Spleen (tissue), 11 donors: ENCODE data around the gene PAMR1. TPM values are rescaled to one million over a fixed set of nuclear protein-coding genes. Genes with fewer than 3 reads are reported as not detected.

Experiments used
- DNase-seq: peaks from one replicate; pipeline ENCODE4 v3.0.0-alpha.2; 2020
- H3K27ac ChIP-seq, 8 donors: fragments of 200-600 bp; sonication (generic) in 7 of 8; 1 replicate in 4 of 8; 2 replicates in 4 of 8; pipeline versions ENCODE4 v1.5.0 to v1.8.0; 2016 to 2021; ENCODE audit warnings: inconsistent platforms in 4 of 8, mild to moderate bottlenecking in 4 of 8, moderate library complexity in 1 of 8
- H3K27me3 ChIP-seq, 7 donors: fragments of 200-600 bp; sonication (generic) in 6 of 7; replicated peaks in 1 of 7; 1 replicate in 4 of 7; 2 replicates in 3 of 7; pipeline versions ENCODE4 v1.5.0 to v1.8.0; 2016 to 2021; ENCODE audit warnings: inconsistent platforms in 3 of 7, mild to moderate bottlenecking in 1 of 7
- H3K36me3 ChIP-seq, 6 donors: fragments of 200-600 bp; sonication (generic) in 5 of 6; 1 replicate in 4 of 6; 2 replicates in 2 of 6; pipeline versions ENCODE4 v1.5.0 to v1.8.0; 2016 to 2021; ENCODE audit warnings: inconsistent platforms in 2 of 6
- H3K4me1 ChIP-seq, 6 donors: fragments of 200-600 bp; sonication (generic) in 5 of 6; 1 replicate in 3 of 6; 2 replicates in 3 of 6; pipeline versions ENCODE4 v1.5.0 to v1.8.0; 2016 to 2021; ENCODE audit warnings: inconsistent platforms in 3 of 6
- H3K4me3 ChIP-seq, 8 donors: fragments of 200-600 bp; sonication (generic) in 7 of 8; 1 replicate in 4 of 8; 2 replicates in 4 of 8; pipeline versions ENCODE4 v1.5.0 to v1.8.0; 2016 to 2021; ENCODE audit warnings: inconsistent platforms in 4 of 8, mild to moderate bottlenecking in 4 of 8, moderate library complexity in 2 of 8
- H3K9me3 ChIP-seq, 8 donors: fragments of 200-600 bp; sonication (generic) in 7 of 8; 1 replicate in 4 of 8; 2 replicates in 4 of 8; pipeline versions ENCODE4 v1.5.0 to v1.8.0; 2016 to 2021; ENCODE audit warnings: inconsistent platforms in 4 of 8
- CTCF ChIP-seq, 11 experiments: fragments of 200-600 bp in 7 of 11; fragments of 450-650 bp in 4 of 11; sonication (generic) in 4 of 11; IDR thresholded peaks in 8 of 11; conservative IDR thresholded peaks in 3 of 11; 1 replicate in 7 of 11; 2 replicates in 4 of 11; pipeline versions ENCODE4 v1.4.0 to v1.8.0; 2016 to 2021; ENCODE audit warnings: antibody characterized with exemption in 11 of 11, inconsistent platforms in 4 of 11, mild to moderate bottlenecking in 1 of 11
- POLR2A ChIP-seq, 3 donors: fragments of 450-650 bp; IDR thresholded peaks; one replicate each; pipeline ENCODE4 v1.5.1; 2017; ENCODE audit warnings: antibody characterized with exemption in 3 of 3, mild to moderate bottlenecking in 1 of 3
- POLR2AphosphoS5 ChIP-seq, 3 donors: sonication (generic); formaldehyde crosslinking; IDR thresholded peaks; one replicate each; pipeline ENCODE4 v1.5.1; 2017; ENCODE audit warnings: antibody characterized with exemption in 3 of 3
- WGBS, 5 donors: extraction: QIAGEN DNeasy Blood & Tissue Kit in 3 of 5; methylation state at CpG; one replicate each; pipeline versions ENCODE4 v1.1.5 to v1.1.7; 2013 to 2018; 5-methylcytosine and 5-hydroxymethylcytosine counted together
- intact Hi-C: fragments of 100-400 bp; cut with DNase I; formaldehyde crosslinking; loops from one replicate; pipeline ENCODE4 v1.15.0; 2023; ENCODE audit warnings: low total_unique reads
- polyA plus RNA-seq, 3 donors: library from polyadenylated mRNA; stranded (reverse); fragments of 200-250 nt; gene quantifications; one replicate each; pipeline ENCODE4 v1.2.1, GENCODE V29; 2013
- total RNA-seq, 7 donors: library from RNA; depleted of rRNA in 3 of 7; stranded (reverse); fragments of >200 nt in 3 of 7; fragmentation: NEBNext Ultra II Directional in 4 of 7; extraction: Animal tissue kit (Norgen Biotek cat#: 25700) in 4 of 7; gene quantifications; one replicate each; pipeline versions ENCODE4 v1.1.0 to v1.2.1, GENCODE V29; 2016 to 2021
- donor health status: healthy with polysubstance abuse.
- donor health status: DM: no; HTN: no; CAD: no; lungs with moderate emphysema.
- donor health status: DM: no; HTN: no; CAD: no.
- donor health status: Bipolar disorder and iron deficiency.
- donor health status: healthy.
- donor health status: DM: no; HTN: no; CAD: no.
- donor health status: DM: yes; HTN: yes; CAD: no.

PAMR1 gene
- total and polyA plus RNA-seq, 10 donors, result 1.3 to 23.6 (median 5.1) TPM

DNA sequence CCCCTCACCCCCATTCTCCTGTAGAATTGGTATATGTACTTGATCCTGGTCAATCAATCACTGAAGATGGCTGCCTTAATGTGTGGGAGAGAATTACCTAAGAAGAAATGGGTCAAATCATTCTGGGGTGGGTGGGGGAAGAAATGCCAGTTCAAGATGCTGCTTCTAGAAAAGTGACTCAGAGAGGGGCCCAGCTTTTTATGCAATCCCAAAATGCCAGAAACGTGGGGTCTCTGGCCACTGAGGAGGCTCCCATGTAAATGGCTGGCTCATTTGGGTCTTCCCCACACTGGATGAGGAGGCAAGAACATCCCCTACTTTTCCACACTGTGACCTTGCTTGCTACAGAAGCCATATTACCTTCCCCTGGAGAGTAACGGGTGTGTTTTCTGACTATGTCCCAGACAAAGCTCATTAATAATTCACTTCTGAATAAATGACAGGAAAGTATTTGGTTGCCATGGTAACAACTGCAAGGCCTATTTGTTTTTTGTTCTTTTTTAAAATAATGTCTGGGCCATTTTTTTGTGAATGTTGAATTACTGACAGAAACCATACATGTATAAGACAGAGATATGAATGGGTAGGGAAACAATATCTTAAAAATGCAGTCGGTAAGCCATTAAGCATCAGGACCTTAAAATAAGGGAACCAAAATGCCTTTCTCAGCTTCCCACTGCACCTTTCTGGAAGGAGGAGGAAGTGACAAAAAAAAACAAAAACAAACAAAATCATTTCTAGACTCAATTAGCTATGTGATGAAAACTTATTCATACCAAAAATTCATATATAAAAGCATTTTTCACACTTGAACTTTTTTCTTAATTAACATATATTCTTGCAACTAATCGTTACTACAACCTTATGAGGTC lies 138.1 kb downstream of the PAMR1 start:
- H3K36me3 ChIP-seq, result no peaks in the 10 kb centered on the region
- H3K9me3 ChIP-seq, result peaks cover 0 to 4% (median 0%) of the 10 kb centered on the region in 8 donors
- DNase-seq, result no peak
- H3K4me1 ChIP-seq, result peaks cover 4 to 18% (median 14%) of the 10 kb centered on the region in 6 donors
- H3K27ac ChIP-seq, result no peak overlapping the region
- H3K4me3 ChIP-seq, result no peak overlapping the region
- 48 to 75% (median 61%) methylated on average over 4 of the region's 4 CpGs for WGBS, 5 donors
- H3K27me3 ChIP-seq, result no peaks in the 10 kb centered on the region
- intact Hi-C loops, result loop anchor here (10.0 kb wide), 1 partner anchor 393 kb away; no protein-coding TSS in a partner anchor
- TF ChIP-seq POLR2AphosphoS5 (IDR thresholded peaks at IDR 0.05), result no peak
- TF ChIP-seq CTCF (IDR thresholded peaks at IDR 0.05 in 8 of 11, conservative IDR thresholded peaks at IDR 0.05 in 3 of 11), result peak in 1 of 11 experiments; percentile 19
- no peak for TF ChIP-seq POLR2A (IDR thresholded peaks at IDR 0.05)

DNA sequence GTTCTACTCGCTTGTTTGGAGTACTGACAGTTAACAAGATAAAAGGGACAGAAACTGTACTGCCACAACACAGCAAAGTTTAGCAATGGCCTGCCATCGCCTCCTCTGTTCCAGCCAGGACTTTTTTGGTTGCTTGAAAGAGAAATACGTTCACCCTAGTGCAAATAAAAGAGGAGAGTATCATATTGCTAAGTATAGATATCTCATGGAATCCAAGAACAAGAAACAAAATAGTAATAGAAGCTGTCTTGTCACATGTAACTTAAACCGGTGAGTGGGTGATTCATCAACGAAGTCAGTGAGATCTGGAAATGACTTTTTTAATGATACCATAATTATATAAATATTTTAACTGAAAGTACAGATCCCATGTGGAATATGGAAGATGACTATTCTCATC lies 141.5 kb downstream of the PAMR1 start:
- 85 to 90% (median 88%) methylated on average over 5 of the region's 5 CpGs for WGBS, 5 donors
- TF ChIP-seq CTCF (IDR thresholded peaks at IDR 0.05 in 8 of 11, conservative IDR thresholded peaks at IDR 0.05 in 3 of 11) (no peak), POLR2AphosphoS5 (IDR thresholded peaks at IDR 0.05) (no peak), POLR2A (IDR thresholded peaks at IDR 0.05) (no peak)
- intact Hi-C loops, result loop anchor here (10.0 kb wide), 1 partner anchor 389 kb away; no protein-coding TSS in a partner anchor

More for the DNA sequence above, 141.5 kb downstream of the PAMR1 start:
- Histone ChIP-seq H3K36me3 (no peaks in the 10 kb centered on the region), H3K4me1 (no peaks in the 10 kb centered on the region), H3K9me3 (peaks cover 0 to 4% (median 0%) of the 10 kb centered on the region in 8 donors), H3K27me3 (no peaks in the 10 kb centered on the region), H3K27ac (no peak overlapping the region), H3K4me3 (no peak overlapping the region)
- DNase-seq, result no peak

Other genes starting within 250 kb of the PAMR1 start
- gene SLC1A2, start 106.1 kb downstream of the PAMR1 start, total RNA-seq, result 1 to 10 TPM in 4 of 7 donors, under 1 TPM in 3; 0.47 to 3.8 (median 1.2) TPM
- gene SLC1A2, start 106.1 kb downstream of the PAMR1 start, polyA plus RNA-seq, result under 1 TPM; 0.26 to 0.94 (median 0.76) TPM
- 10 to 100 TPM in 4 of 7 donors, 1 to 10 TPM in 3; 7.5 to 40.6 (median 10.4) TPM for gene FJX1, start 92.8 kb upstream of the PAMR1 start, total RNA-seq
- gene FJX1, start 92.8 kb upstream of the PAMR1 start, polyA plus RNA-seq, result 1 to 10 TPM; 3.0 to 3.3 (median 3.2) TPM
- gene TRIM44, start 137.2 kb upstream of the PAMR1 start, total RNA-seq, result 10 to 100 TPM; 43.3 to 65.7 (median 53.8) TPM
- gene TRIM44, start 137.2 kb upstream of the PAMR1 start, polyA plus RNA-seq, result 1 to 10 TPM; 5.3 to 9.0 (median 5.5) TPM